Tibial artery (tissue), 4 donors: ENCODE data around the gene OPCML.

Experiments
- DNase-seq, 2 donors: peaks; one replicate each; pipeline ENCODE4 v3.0.0-alpha.2; 2019
- H3K27ac ChIP-seq, 2 donors: fragments of 200-600 bp; sonication (generic) in 1 of 2; 1 replicate in 1 of 2; 2 replicates in 1 of 2; pipeline ENCODE4 v1.5.1; 2018 to 2019; ENCODE audit warnings: mild to moderate bottlenecking in 1 of 2
- H3K27me3 ChIP-seq, 2 donors: fragments of 200-600 bp; sonication (generic) in 1 of 2; one replicate each; pipeline versions ENCODE4 v1.5.1 to v1.6.0; 2016 to 2019
- H3K36me3 ChIP-seq, 3 donors: fragments of 200-600 bp; sonication (generic) in 2 of 3; one replicate each; pipeline ENCODE4 v1.5.1; 2016 to 2019; ENCODE audit warnings: mild to moderate bottlenecking in 2 of 3
- H3K4me1 ChIP-seq, 4 donors: fragments of 200-600 bp; sonication (generic) in 2 of 4; 1 replicate in 3 of 4; 2 replicates in 1 of 4; pipeline ENCODE4 v1.5.1; 2016 to 2019
- H3K4me3 ChIP-seq, 2 donors: fragments of 200-600 bp; sonication (generic) in 1 of 2; 1 replicate in 1 of 2; 2 replicates in 1 of 2; pipeline ENCODE4 v1.5.1; 2018 to 2019; ENCODE audit warnings: mild to moderate bottlenecking in 2 of 2
- H3K9me3 ChIP-seq, 3 donors: fragments of 200-600 bp; sonication (generic) in 1 of 3; one replicate each; pipeline ENCODE4 v1.5.1; 2016 to 2019
- intact Hi-C: fragments of 100-400 bp; cut with DNase I; formaldehyde crosslinking; loops from one replicate; pipeline ENCODE4 v1.15.0; 2023; ENCODE audit warnings: low total_unique reads
- TF ChIP-seq, protein P1 (sequence below), 2 experiments: fragments of 200-600 bp in 1 of 2; fragments of 450-650 bp in 1 of 2; IDR thresholded peaks; one replicate each; pipeline ENCODE4 v1.5.1; 2017 to 2019; ENCODE audit warnings: antibody characterized with exemption in 2 of 2, mild to moderate bottlenecking in 1 of 2, moderate library complexity in 1 of 2

OPCML gene

GRCh38 chr11:133541021-133541719 lies 8.9 kb upstream of the OPCML start:
- intact Hi-C loops, result no loop called here
- TF ChIP-seq, protein P1, sequence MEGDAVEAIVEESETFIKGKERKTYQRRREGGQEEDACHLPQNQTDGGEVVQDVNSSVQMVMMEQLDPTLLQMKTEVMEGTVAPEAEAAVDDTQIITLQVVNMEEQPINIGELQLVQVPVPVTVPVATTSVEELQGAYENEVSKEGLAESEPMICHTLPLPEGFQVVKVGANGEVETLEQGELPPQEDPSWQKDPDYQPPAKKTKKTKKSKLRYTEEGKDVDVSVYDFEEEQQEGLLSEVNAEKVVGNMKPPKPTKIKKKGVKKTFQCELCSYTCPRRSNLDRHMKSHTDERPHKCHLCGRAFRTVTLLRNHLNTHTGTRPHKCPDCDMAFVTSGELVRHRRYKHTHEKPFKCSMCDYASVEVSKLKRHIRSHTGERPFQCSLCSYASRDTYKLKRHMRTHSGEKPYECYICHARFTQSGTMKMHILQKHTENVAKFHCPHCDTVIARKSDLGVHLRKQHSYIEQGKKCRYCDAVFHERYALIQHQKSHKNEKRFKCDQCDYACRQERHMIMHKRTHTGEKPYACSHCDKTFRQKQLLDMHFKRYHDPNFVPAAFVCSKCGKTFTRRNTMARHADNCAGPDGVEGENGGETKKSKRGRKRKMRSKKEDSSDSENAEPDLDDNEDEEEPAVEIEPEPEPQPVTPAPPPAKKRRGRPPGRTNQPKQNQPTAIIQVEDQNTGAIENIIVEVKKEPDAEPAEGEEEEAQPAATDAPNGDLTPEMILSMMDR (IDR thresholded peaks at IDR 0.05), result no peak

GRCh38 chr11:133536198-133536597 lies 3.9 kb upstream of the OPCML start:
- Histone ChIP-seq H3K36me3 (no peaks in the 10 kb centered on the region), H3K4me1 (peaks cover 0 to 7% (median 0%) of the 10 kb centered on the region in 4 donors), H3K9me3 (no peaks in the 10 kb centered on the region), H3K27me3 (peaks cover 0 to 8% of the 10 kb centered on the region in 2 donors), H3K27ac (no peak overlapping the region), H3K4me3 (no peak overlapping the region)
- DNase-seq, result no peak
- TF ChIP-seq, protein P1 (IDR thresholded peaks at IDR 0.05), result no peak
- intact Hi-C loops, result no loop called here

More at GRCh38 chr11:133541021-133541719, 8.9 kb upstream of the OPCML start:
- no peak overlapping the region for H3K4me3 ChIP-seq
- no peak for DNase-seq
- no peaks in the 10 kb centered on the region for H3K9me3 ChIP-seq
- H3K27ac ChIP-seq, result no peak overlapping the region
- no peaks in the 10 kb centered on the region for H3K27me3 ChIP-seq
- no peaks in the 10 kb centered on the region for H3K36me3 ChIP-seq
- no peaks in the 10 kb centered on the region for H3K4me1 ChIP-seq

GRCh38 chr11:133533205-133533604 lies 904 bp upstream of the OPCML start:
- Histone ChIP-seq H3K27me3 (peaks cover 0 to 30% of the 10 kb centered on the region in 2 donors), H3K4me1 (peaks cover 0 to 7% (median 0%) of the 10 kb centered on the region in 4 donors), H3K27ac (no peak overlapping the region), H3K36me3 (no peaks in the 10 kb centered on the region), H3K4me3 (no peak overlapping the region), H3K9me3 (no peaks in the 10 kb centered on the region)
- intact Hi-C loops, result no loop called here
- no peak for DNase-seq
- TF ChIP-seq, protein P1 (IDR thresholded peaks at IDR 0.05), result no peak

DNA sequence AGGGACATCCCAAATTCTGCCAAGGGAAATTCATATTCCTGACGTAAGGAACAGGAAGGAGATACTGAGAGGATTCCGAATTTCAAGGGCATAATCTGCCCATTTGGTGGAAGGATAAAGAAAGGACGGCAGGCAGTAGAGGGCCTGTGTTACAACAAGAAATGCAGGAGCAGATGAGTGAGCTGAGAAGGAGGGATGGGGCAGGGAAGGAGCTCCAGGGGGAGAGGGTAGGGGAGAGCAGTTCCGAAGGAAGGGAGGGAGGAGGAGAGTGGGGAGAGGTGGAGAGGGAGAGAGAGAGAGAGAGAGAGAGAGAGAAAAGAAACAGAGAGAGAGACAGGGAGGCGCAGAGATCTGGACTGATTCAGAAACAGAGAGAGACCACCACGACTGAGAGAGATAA lies 843 bp downstream of the OPCML start:
- Histone ChIP-seq H3K4me1 (peaks cover 0 to 7% (median 0%) of the 10 kb centered on the region in 4 donors), H3K36me3 (no peaks in the 10 kb centered on the region), H3K27ac (no peak overlapping the region), H3K9me3 (no peaks in the 10 kb centered on the region), H3K4me3 (no peak overlapping the region), H3K27me3 (peaks cover 0 to 30% of the 10 kb centered on the region in 2 donors)
- intact Hi-C loops, result no loop called here
- TF ChIP-seq, protein P1 (IDR thresholded peaks at IDR 0.05), result no peak
- no peak for DNase-seq

DNA sequence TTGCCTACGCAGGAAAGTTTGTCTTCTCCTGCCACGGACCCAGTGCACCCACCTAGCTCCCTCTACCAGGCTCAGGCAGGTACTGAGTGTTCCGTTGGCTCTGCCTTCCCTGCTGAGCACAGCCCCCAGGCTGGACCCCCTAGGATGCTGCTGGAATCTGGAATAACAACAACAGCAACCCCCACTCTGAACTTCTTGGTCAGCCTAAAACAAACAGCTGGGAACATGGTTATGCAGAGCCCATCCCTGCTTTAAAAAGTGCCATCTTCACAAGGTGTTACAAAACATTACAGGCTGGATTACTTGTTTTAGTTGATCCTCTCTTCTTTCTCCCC lies 1.8 kb downstream of the OPCML start:
- no peak overlapping the region for H3K4me3 ChIP-seq
- no peak for DNase-seq
- intact Hi-C loops, result no loop called here
- H3K27ac ChIP-seq, result no peak overlapping the region
- no peaks in the 10 kb centered on the region for H3K36me3 ChIP-seq
- H3K4me1 ChIP-seq, result peaks cover 0 to 7% (median 0%) of the 10 kb centered on the region in 4 donors
- H3K9me3 ChIP-seq, result no peaks in the 10 kb centered on the region
- TF ChIP-seq, protein P1 (IDR thresholded peaks at IDR 0.05), result no peak
- H3K27me3 ChIP-seq, result peaks cover 0 to 30% of the 10 kb centered on the region in 2 donors
